HG03196 (cell line): ENCODE results near the gene IL17D.

ENCODE experiments used
- ATAC-seq: cut with Tn5 transposase; IDR thresholded peaks from one replicate; pipeline ENCODE4 v1.9.1; 2021; ENCODE audit not compliant: unreplicated experiment

IL17D gene

GRCh38 chr13:20689291-20689690 lies 14.2 kb upstream of the IL17D start:
- no peak for ATAC-seq

DNA sequence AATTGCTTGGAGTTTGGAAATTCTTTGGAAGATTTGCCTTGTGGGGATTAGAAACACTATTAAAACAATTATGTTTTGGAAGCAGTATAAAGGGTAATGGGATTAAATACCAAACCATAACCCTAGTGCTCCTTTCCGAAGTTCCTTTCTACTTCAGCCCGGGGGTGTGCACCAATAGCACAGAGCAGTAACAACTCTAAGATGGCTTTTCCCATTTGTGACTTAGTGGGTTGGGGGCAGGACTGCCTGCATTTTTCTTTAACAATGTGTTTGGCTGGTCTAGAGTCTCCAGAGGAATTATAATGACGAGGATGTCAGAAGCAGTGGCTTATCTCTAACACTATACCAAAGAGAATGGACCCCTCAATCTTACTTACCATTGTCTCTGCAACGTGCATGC lies 11.9 kb upstream of the IL17D start:
- no peak for ATAC-seq

DNA sequence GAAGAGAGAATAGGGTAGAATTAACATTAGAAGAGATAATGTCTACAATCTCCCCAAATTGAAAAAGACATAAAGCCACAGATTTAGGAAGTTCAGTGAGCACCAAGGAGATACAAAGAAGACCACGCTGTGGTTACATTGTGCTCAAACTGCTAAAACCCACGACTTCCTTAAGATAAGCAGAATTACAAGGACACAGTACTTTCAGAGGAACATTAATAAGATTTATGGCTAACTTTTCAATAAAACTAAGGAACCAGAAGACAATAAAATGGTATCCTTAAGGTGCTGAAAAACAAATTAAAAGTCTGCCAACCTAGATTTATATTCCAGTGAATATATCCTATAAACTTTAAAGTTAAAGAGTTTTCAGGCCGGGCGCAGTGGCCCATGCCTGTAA lies 7.4 kb upstream of the IL17D start:
- ATAC-seq, result no peak

DNA sequence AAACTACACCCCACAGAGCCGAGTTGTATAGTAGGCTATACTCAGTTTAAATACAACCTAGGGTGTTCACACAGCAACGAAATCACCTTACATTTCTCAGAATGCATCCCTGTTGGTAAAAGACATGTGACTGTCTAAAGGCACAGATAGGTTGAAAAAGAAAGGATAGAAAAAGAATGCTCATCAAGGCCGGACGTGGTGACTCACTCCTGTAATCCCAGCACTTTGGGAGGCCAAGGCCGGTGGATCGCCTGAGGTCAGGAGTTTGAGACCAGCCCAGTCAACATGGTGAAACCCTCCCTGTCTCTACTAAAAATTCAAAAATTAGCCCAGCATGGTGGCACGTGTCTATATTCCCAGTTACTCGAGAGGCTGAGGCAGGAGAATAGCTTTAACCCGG lies 3.8 kb upstream of the IL17D start:
- ATAC-seq, result no peak

GRCh38 chr13:20700288-20700687 lies 3.2 kb upstream of the IL17D start:
- ATAC-seq, result no peak

DNA sequence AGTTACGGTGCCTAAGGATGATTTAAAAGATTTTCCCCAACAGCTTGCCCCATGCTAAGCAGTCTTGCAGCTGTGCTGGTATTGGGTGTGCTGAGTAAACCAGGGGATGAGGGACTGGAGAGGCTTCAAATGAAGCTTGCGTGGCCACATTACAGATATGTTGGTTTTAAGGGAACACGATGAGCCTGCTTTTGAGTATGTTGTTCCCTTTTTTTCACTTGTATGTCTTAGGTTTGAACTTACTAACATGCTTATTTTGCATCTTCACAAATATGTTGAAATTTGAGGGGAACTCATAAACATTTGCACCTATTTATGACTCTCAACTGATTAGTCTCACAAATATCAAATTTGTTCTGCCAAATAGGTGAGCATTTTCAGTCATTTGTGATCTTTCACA lies 2.0 kb upstream of the IL17D start:
- no peak for ATAC-seq

GRCh38 chr13:20702530-20702914 lies 977 bp upstream of the IL17D start:
- ATAC-seq, result no peak

DNA sequence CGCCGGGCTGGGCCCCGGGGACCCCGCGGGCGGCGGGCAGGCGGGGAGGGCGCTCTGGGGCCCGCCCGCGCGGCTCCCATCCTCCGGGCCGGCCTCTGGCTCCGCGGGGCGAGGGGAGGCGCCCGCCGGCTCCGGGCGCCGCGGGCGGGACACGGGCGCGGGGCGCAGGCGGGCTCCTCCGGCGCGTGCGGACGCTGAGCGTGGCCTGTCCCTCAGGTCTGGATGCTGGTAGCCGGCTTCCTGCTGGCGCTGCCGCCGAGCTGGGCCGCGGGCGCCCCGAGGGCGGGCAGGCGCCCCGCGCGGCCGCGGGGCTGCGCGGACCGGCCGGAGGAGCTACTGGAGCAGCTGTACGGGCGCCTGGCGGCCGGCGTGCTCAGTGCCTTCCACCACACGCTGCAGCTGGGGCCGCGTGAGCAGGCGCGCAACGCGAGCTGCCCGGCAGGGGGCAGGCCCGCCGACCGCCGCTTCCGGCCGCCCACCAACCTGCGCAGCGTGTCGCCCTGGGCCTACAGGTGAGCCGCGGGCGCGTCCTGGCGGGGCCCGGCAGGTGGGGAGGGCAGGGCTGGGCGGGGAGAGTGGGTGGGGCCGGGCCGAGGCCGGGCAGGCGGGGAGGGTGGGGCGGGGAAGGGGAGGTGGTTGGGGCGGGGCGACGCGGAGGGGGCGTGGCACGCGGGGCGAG lies 420 bp downstream of the IL17D start:
- peak; percentile 88 for ATAC-seq

DNA sequence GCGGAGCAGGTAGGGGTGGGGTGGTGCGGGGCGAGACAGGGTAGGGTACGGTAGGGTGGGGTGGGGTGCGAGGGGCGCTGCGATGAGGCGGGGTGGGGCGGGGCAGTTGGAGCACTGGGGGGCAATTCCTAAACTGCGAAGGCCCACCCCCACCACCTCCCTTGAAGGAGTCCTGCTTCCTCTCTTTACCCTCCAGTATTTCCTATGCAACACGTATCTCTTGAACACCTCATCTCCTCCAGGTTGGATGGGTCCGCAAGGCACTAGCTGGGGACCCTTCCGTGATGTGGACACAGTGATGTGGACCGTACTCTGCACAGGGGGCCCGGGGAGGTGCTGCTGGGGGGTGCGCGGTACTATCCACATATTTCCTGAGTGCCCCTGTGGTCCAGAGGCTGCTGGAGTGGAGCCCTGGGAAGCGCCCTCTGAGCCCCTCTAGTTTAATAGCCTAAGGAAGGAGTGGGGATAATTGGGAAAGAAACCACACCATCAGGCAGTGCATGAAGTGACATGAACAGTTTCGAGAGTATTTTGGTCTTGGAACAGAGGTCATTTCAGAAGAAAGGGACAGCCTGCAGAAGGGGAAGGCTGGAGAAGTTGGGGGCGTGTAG lies 1.1 kb downstream of the IL17D start:
- no peak for ATAC-seq

- no peak for ATAC-seq
Measured at GRCh38 chr13:20706661-20707060, 3.2 kb downstream of the IL17D start.

DNA sequence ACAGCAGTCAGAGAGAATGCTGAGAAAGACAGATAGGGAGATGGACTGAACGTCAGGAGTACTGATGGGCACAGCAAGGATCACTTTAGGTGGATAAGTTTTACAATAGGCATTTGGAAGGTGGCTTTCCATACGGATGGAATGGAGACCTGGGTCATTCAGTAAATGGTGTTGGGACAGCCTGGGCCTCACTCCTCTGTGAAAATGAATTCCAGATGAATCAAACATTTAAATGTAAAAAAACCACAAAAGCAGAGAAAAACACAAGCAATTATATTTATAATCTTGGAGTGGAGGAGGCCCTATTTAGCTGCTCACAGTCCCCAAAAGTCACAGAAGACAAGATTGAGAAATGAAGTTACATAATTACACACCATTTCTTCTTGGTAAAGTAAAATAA lies 4.7 kb downstream of the IL17D start:
- ATAC-seq, result no peak

GRCh38 chr13:20709369-20709768 lies 5.9 kb downstream of the IL17D start:
- no peak for ATAC-seq

- ATAC-seq, result no peak
Measured at GRCh38 chr13:20709782-20710181, 6.3 kb downstream of the IL17D start.

DNA sequence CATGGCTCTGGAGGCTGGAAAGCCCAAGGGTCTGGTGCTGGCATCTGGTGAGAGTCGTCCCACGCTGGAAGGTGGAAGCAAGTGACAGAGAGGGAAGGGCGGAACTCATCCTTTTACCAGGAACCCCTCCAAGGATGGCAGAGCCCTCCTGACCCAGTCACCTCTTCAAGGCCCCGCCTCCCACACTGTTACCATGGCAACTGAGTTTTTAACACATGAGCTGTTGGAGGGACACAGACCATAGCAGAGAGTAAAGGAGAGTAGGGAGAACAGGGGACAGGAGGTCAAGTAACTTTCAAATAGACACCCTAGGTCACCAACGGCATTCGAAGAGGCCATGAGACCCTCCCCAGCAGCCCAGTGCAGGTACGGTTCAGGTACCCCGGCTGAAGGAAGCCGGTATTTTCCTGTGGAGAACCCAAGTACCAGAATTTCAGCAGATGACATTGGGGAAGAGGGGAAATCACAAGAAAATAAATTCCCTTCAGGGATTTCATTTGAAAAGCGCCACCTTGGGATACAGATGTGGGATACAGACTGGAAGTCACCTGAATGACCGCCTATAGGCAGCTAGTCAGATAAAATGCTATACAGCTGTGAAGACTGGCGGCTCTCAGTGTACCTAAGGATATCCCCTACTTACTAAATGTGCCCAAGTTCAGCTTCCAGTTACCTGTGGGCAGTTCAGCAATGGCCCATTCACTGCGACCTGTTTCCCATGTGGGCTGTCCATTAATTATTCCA lies 8.0 kb downstream of the IL17D start:
- no peak for ATAC-seq

GRCh38 chr13:20713014-20713376 lies 9.5 kb downstream of the IL17D start:
- ATAC-seq, result no peak

DNA sequence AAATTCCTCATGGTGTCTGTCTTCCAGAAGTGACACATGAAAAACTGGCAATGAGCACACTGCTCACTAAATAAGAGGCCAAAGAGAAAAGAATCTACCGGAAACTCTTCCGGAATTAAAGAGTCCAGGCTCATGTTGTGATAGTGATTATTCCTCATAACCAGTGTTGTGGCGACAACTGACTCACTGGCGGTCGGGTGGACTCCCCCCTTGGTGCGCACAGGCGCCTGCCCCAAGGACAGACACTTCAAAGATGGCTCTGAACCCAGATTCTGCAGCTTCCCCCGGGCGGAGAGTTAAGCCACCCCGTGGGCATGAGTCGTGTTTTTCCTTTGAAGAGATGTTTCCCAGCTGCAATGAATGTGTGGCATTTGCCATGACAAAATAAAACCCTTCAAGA lies 10.3 kb downstream of the IL17D start:
- no peak for ATAC-seq

GRCh38 chr13:20714161-20714560 lies 10.7 kb downstream of the IL17D start:
- ATAC-seq, result no peak

- ATAC-seq, result no peak
Measured at GRCh38 chr13:20714563-20715329, 11.2 kb downstream of the IL17D start.

DNA sequence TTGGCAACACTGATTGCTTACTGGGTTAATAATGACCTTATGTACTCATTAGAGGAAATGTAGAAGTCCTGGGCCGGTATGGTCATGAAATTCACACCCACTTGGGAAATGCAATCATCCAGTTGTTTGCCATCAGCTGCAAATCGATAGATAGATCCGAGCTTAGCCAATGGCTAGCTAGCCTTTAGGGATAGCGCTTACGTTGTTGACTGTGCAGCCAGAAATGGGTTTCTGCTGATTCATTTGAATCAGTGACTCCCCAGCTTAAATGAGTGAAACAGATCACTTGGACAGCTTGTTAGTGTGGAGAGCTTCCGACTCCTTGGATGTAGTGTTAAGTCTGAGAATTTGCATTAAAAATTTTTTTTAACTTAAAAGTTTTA lies 11.8 kb downstream of the IL17D start:
- ATAC-seq, result no peak

DNA sequence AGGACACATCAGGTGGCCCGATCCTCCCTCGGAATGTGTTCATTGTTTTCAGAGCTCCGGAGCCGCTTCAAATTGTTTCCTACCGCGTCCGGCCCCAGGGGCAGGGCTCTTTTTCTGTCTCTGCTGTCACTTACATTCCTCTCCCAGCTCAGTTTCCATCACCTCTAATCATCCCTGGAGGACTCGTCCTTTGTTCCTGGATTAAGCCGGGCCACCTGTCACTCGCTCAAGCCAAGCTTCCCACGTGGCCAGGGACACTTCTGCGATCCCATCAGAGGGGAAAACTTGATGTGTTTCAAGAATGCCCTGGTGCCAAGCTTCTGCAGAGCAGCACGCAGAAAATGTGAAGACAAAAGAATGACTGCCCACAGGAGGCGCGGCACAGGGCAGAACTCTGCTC lies 13.5 kb downstream of the IL17D start:
- no peak for ATAC-seq

DNA sequence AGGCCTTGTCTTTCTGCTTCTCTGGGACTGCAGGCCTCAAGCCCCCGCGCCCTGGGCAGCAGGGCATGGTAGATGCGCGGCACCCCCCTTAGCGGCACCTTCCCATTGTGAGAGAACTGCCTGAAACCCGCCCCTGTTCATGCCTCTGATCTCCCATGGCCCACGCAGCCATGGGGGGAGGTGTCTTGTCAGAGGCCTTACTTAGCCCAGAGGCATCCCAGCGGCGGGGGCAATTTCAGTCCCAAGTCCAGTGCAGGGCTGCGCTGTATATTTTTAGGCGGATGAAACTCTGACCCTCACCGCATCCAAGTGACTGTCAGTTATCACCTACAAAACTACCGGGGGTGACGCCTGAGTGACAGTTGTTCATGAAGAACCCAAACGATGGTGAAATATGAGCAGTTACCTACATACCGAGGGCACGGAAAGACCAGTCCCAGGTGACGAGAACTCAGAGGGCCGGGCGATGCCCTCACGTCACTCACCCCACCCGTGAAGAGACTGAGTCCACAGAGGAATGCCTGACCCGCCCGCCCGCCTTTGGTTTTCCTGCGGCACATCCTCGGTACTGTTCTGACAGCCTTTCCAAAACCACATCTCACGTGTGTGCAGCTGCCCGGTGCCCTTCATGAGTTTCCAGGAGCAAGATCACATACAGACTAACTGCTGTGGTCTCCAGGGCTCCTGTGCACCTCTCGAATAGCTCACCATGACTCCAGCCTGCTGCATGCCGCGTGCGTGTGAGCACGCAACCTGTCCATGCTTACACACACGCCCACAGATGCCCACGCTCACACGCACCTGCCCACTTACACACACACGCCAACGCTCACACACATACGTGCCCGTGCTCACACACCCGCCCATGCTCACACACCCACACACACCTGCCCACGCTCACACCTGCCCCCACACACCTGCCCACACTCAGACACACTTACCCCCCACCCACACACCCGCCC lies 14.4 kb downstream of the IL17D start:
- ATAC-seq, result no peak
